Suppressor macrophage treated with lipopolysaccharide for 4 hours (primary cell): Measurements from ENCODE around the gene MED13.
"Not testable (repeated sequence)": the region's sequence is repeated elsewhere in the genome, so short reads cannot be mapped to it uniquely, and the experiment has no call there.

ENCODE experiments used
- DNase-seq: peaks from one replicate; pipeline ENCODE4 v3.0.0-alpha.2; 2020

Gene MED13

DNA sequence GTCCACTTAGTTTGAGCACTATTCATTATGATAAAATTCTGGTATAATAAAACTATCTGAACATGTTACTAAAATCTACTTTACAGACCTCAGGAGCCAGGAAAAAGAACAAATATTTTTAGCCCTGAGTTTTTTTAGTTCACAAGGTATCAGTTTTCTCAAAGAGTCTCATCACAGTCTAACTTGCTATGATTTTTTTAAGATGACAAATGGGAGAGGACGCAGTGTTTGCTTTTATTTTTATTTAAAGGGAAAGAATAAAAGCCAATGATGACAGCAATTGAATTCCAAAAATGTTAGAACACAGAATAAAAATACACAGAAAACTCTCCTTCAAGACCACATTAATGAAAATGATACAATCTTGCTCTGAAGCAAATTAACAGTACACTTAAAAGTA lies 7.4 kb downstream of the MED13 start:
- no peak for DNase-seq

DNA sequence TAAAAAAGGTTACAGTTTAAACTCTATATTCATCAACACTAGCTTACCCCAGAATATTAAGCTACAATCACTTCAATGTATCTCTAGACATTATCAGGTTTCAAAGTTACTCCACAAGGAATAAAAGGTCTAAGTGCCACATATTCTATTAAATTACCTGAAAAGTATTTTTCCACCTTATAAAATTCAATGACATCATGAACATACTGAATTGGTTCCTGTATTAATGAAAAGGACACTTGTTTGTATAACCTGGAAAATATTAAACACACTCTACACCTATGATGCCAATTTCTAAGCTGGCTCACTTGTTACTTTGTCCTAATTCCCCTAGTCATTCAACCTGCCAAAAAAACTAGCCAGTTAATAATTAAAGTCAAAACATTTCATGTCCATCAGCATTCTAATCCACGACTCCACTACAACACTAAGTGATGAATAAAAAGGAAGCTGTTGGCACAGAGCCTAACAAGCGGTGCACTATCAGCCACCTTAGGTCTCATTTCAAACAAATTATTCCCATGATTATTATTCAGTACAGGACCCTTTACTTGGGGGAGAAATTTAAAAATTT lies 12.2 kb downstream of the MED13 start:
- DNase-seq: no peak

DNA sequence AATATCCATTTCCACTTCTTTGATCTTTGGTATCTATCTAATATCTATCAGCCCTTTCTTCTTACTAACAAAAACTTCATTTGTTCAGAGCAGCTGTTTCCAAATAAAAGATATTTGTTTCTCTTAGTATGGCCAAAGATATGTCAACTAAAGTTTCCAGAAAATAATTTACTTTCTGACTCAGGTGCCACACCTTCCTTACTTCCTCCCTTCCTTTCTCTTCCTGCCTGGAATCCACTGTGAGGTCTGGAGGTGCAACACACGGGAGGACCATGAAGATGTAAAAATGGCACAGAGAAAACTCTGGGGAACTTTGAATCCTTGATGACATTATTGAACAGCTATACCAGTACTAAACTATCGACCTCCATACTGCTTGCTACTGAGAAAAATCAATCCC lies 14.0 kb downstream of the MED13 start:
- DNase-seq: no peak

DNA sequence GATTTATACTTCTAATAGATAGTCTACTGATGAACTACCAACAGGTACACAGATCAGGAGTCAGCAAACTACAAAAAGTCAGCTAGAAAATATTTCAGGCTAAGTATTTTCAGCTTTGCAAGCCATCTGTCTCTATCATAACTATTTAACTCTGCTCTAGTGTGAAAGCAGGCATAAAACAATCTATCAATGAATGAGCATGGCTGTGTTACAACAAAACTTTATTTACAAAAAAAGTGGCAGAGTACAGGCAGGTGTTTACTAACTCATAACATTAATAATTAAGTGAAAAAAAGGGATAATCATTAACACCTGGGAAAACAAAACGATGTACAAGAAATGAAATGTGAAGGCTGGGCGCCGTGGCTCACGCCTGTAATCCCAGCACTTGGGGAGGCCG lies 15.8 kb downstream of the MED13 start:
- DNase-seq: no peak

DNA sequence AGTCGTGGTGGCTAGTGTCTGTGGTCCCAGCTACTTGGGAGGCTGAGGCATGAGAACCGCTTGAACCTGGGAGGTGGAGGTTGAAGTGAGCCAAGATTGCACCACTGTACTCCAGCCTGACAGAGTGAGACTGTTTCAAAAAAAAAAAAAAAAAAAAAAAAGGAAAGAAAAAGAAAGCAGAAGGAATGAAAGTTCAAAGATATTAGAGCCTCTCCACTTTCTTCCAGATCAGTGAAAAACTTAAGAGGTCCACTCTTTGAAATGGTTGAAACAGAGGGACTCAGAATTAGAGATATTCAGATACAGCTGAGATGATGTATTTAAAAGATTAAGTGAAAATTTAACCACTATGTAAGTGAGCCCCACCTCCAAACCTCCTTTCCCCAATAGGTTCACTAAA lies 16.8 kb downstream of the MED13 start:
- DNase-seq: no peak

DNA sequence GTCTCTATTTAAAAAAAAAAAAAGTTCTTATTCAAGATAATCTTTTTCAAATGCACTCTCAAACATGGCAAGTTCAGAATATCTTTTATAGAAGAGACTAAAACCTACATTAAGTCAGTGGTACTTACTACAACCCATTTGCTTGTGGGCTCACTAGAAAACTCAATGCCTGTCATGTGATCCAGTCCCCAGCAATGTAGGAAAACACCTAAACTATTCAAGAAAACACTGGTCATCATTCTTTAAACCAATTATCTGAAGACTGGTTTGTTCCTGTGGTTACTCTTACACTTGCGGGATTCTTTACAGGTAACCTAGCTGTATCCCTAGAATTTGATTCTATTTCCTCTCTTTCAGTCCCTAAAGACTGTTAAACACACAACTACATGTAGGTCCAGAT lies 19.6 kb downstream of the MED13 start:
- DNase-seq: no peak

DNA sequence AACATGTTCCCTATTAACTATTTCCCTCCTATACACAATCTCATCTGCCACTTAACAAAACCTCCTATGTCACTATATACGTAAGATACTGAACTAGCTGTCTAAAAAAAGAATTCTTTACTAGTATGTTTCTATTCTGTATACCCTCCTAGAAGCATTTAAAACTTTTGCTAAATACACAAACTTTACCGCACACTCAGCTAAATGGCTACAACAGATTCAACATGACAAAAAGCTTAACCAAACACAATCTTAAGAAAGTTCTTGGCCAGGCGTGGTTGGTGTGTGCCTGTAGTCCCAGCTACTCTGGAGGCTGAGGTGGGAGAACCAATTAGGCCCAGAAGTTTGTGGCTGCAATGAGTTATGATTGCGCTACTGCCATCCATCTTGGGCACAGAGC lies 20.0 kb downstream of the MED13 start:
- DNase-seq: no peak

DNA sequence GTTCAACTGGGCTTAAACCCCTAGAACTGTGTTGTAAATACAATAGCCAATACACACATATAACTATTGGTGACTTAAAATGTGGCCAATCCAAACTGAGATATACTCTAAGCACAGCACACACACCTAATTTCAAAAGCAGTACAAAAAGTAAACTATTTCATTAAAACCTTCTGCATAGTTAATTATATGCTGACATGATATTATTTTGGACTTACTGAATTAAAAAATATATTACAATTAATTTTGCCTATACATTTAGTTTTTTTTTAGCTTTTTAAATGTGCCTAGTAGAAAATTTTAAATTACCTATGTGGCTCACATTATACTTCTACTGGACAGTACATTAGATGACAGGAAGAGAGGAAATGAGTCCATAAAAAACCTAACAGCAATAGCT lies 21.5 kb downstream of the MED13 start:
- no peak for DNase-seq

DNA sequence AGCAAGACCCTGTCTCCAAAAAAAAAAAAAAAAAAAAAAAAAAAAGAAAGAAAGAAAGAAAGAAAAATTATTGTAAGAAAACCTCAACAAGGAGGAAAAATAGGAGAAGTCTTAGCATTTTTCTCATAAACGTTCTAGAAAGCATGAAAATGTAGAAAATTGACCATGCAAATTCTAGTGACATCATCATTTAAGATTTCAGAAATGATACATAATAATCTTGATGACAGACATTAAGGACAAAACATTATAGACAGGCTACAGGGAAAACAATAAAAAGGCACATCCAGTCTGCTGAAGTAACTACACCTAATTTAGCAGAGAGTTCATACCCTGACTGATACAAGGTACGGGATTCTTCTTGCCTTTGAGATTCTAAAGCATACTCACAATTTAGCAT lies 21.9 kb downstream of the MED13 start:
- DNase-seq: no peak

DNA sequence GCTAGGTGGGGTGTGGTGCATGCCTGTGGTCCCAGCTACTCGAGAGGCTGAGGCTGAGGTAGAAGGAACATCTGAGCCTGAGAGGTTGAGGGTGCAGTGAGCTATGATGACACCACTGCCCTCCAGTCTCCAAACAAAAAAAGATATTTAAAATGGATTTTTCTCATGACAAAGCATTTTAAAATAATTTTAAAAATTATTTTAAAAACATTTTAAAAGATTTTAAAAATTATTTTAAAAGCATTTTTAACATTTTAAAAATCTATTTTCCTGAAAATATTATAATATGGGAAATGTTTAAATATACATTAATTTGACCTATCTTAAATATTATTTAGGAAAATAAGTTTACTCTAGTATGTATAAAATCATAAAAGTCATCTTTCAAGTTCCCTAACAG lies 26.8 kb downstream of the MED13 start:
- no peak for DNase-seq

DNA sequence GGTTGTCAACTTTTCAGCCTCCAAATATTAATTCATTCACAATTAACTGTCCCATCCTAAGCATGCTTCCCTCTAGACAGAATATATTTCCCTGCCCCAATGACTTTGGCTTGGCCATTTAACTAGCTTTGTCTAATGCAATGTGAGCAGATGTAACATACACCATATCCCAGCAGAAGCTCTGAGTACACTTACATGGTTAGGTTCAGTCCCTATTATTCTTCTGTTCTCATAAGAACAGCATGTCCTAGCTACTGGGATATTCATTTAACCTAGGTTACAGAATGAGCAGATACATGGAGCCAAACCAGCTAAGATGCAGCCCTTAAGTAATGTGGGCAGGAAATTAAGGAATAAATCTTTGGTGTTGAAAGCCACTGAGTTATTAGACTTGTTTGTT lies 31.8 kb downstream of the MED13 start:
- no peak for DNase-seq

DNA sequence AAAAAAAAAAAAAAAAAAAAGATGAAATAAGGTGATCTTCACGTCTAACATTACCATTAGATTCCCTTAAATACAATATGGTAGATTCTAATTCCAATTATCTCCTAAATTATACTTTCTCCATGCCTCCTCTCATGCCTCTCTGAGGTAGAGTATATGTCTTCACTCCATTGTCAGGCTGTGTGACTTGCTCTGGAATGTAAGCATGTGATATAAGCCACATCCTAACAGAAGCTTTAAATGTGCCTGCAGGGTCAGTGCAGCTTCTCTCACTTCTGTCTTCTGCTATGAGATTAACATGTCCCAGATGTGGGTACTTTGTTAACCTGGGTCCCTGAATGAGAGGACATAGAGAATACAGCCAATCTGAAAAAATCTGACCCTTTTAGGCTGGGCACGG lies 32.6 kb downstream of the MED13 start:
- DNase-seq: no peak

DNA sequence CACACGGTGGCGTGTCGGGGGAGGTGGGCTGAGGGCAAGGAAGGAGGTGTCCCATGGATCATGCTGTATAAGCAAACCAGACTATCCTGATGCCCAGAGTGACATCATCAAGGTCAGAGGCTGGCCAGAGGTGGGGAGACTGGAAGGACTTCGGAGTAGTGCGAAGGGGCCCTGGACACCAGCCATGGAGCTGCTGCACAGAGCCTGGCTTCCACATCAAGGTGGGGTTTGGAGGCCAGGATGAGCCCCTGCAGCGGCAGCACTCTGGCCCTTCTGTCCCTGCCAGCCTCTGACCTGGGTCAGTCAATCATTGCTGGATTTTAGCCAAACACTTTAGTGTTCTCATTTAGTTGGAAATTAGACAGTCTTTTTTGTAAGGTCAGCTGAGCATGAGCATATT lies 34.8 kb downstream of the MED13 start:
- DNase-seq: no peak

DNA sequence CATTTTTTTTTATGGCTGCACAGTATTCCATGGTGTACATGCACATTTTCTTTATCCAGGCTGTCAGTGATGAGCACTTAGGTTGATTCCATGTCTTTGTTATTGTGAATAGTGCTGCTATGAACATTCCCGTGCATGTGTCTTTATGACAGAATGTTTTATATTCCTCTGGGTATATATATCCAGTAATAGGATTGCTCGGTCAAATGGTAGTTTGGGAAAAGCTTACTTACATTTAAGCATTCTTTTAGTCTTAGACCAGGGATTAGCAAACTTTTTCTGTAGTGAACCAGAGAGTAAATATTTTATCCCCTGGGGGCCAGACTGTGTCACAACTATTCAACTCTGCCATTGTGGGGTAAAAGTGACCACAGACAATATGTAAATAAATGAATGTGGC lies 40.2 kb downstream of the MED13 start:
- no peak for DNase-seq

DNA sequence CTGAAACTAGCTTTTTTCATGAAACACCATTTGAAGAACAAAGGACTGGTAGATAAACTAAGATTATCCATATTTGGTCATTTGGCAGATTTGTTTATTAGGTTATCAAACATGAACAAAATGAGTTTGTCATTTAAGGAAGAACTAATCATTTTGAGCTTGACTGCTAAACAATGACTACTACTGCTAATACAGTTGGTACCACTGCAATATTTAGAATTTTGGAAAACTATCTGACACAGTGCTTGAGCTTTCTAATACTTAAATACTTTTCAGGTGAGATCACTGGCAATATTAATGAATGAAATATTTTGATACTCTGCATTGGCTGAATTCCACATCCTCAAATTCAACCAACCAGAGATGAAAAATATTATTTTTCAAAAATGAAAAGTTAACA lies 47.2 kb downstream of the MED13 start:
- no peak for DNase-seq

DNA sequence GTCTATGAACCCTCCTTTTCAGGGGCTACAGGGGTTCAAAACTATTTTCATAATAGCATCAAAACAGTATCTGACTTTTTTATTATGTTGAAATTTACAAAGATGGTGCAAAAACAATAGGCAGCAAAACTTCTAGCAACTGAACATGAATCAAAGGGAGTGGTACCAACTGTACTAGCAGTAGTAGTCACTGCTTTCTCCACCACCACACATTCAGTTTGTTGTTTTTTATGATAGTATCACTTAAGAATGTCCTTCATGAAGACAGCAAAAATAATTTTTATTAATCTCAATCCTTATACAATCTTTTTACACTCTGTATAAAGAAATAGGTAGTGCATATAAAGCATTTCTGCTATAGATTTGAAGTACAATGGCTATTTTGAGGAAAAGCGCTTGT lies 47.6 kb downstream of the MED13 start:
- no peak for DNase-seq

DNA sequence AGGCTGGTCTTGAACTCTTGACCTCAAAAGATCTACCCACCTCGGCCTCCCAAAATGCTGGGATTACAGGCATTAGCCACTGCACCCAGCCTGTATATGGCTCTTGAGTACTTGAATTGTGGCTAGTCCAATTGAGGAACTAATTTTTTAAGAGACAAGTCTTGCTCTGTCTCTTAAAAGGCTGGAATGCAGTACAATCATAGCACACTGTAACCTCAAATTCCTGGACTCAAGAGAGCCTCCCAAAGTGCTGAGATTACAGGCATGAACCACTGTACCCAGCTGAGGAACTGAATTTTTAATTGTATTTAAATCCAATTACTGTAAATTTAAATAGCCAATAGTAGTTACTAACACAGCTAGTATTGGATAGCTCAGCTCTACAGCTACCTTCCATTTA lies 50.6 kb downstream of the MED13 start:
- DNase-seq: no peak

DNA sequence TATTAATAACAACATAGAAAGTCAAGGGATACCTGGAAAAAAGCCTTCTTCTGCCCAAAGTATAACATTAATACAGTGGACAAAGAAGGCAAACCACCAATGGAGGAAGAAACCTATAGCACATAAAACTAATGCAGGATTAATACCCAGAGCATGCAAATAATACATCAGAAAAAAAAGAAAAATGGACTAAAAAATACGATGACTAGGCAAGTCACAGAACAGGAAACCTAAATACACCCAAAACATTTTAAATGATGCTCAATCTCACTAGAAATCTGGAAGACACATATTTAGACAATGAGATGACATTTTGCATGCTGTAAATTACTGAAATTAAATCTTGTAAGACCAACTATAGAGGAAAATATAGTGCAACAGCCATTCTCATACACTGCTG lies 55.9 kb downstream of the MED13 start:
- no peak for DNase-seq

DNA sequence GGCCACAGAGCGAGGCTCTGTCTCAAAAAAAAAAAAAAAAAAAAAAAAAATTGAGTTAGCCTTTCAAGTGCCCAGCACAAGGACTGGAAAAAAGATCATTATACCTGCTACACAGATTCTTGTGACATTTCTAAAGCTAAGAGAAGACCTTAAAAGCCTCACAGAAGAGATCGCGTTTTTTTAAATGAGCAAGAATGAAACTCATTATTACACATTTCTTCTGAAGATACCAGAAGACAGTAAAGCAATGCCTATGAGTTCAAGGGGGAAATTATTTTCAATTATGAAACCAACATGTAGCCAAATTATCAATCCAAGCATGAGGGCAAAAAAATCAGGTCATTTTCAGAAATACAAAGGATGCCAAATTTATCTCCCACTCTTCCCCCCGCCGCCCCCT lies 56.8 kb downstream of the MED13 start:
- DNase-seq: no peak

DNA sequence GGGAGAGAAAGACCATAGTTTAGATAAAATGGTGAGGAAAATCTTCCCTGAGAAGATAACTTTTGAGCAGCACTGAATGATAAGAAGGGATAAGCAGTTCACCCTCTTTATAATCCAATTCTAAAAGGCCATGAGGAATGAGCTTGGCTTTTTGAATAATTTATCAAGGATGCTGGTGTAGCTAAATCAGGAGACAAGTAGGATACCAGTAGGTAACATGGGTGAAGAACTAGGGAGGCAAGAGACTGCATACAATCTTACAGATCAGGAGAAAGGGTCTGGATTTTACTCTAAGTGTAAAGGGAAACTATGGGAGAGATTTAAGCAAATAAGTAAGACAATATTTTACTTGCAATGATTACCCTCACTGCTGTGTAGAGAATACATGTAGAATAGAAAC lies 60.7 kb downstream of the MED13 start:
- DNase-seq: no peak

DNA sequence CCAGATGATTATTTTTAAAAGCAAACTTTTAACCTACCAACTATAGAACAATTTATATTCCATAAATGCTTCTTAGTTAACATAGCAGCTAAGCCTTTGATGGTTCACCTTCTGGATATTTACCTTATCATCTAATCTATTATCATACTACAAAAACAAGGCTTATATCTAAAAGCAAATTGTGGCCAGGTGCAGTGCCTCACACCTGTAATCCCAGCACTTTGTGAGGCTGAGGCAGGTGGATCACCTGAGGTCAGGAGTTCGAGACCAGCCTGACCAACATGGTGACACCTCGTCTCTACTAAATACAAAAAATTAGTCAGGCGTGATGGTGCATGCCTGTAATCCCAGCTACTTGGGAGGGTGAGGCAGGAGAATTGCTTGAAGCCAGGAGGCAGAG lies 61.9 kb downstream of the MED13 start:
- not testable (repeated sequence) for DNase-seq

DNA sequence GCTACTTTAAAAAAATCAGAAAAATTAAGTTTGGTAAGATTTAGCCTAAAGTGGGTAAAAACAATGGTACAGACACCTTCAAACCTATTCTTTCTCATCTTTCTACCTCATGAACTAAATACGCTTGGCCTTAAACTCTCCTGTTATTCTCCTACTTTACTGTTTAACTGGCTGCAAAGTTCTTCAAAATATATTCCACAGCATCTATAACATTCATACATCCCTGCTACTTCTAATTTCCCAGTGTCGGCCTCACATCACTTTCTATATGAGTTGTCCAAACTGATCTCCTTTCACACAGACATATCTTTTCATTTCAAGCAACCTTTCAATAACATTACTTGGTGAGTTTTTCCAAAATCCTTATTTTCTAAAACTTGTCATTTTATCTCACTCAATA lies 64.0 kb downstream of the MED13 start:
- DNase-seq: no peak

DNA sequence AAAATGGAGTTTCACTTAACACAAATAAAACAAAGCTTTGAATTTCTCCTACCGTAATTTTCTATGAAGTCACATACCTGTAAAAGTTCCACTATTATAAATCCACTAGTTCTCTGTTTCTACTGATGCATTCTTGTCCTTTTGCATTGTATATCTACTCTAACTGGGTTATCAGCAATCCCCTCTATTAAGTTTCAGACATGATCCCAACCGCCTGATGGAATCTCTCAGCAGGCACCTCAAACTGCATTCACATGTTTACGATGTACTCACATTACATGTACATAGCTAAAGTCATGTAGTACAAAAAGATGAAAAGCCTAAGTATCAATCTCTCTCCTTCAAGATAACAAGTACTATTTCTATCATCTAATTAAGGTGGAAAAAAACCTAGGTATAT lies 64.9 kb downstream of the MED13 start:
- DNase-seq: no peak

DNA sequence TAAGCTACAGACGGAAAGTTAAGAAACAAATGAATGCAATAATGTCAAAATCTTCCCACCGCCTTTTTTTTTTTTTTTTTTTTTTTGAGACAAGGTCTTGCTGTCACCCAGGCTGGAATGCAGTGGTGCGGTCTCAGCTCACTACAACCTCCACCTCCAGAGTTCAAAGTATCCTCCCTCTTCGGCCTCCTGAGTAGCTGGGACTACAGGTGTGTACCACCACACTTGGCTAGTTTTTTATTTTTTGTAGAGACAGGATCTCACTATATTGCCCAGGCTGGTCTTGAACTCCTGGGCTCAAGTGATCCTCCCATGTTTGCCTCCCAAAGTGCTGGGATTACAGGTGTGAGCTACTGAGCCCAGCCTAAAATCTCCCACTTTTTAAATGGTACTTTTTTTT lies 66.5 kb downstream of the MED13 start:
- DNase-seq: not testable (repeated sequence)

DNA sequence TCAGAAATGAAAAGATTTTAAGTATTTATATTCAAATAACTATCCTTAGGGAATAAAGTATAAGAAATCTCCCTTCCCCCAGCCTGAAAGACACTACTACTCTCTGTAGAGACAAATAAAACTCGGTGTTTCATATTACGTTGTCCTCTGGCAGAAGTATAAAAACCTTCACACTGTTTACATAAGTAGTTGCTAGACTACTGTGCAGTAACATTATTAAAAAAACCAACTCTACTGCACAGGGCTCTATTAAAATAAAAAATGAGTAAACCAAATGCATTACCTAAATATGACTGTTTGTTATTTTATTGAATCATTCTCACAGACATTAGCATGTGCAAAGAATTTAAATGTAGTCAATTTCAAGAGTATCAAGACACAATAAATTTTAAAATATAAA lies 67.4 kb downstream of the MED13 start:
- no peak for DNase-seq
